Mucosa of descending colon (tissue), 3 donors: Measurements from ENCODE around the gene SNX13. TPM values are rescaled to one million over a fixed set of nuclear protein-coding genes. Genes with fewer than 3 reads are reported as not detected.

Source experiments
- ATAC-seq: fragments of 200-7000 bp; cut with Tn5 transposase; one replicate; pipeline ENCODE4 v1.9.1; 2020; ENCODE audit warnings: mild to moderate bottlenecking, moderate library complexity
- DNase-seq, 3 donors: peaks; one replicate each; pipeline ENCODE4 v3.0.0-alpha.2; 2020
- H3K36me3 ChIP-seq: fragments of 200-600 bp; one replicate; pipeline ENCODE4 v1.8.0; 2021; ENCODE audit warnings: low read depth, mild to moderate bottlenecking
- H3K4me1 ChIP-seq: fragments of 200-600 bp; one replicate; pipeline ENCODE4 v1.8.0; 2021; ENCODE audit warnings: low read depth, mild to moderate bottlenecking
- H3K4me3 ChIP-seq: fragments of 200-600 bp; one replicate; pipeline ENCODE4 v1.8.0; 2021; ENCODE audit warnings: mild to moderate bottlenecking
- H3K9me3 ChIP-seq: fragments of 200-600 bp; one replicate; pipeline ENCODE4 v1.8.0; 2021; ENCODE audit warnings: mild to moderate bottlenecking
- CTCF ChIP-seq: fragments of 200-600 bp; IDR thresholded peaks from one replicate; pipeline ENCODE4 v1.8.0; 2022; ENCODE audit warnings: antibody characterized with exemption, mild to moderate bottlenecking
- intact Hi-C, 2 donors: fragments of 100-400 bp; cut with DNase I in 1 of 2; cut with micrococcal nuclease in 1 of 2; formaldehyde crosslinking; loops; one replicate each; pipeline versions ENCODE4 v1.11.0 to v1.11.1; 2022; cut with DNase I, micrococcal nuclease
- total RNA-seq, 3 donors: library from RNA; stranded (reverse); fragmentation: NEBNext Ultra II Directional in 2 of 3; extraction: Animal tissue kit (Norgen Biotek cat#: 25700) in 2 of 3; gene quantifications; one replicate each; pipeline versions ENCODE4 v1.2.1 to v1.2.4, GENCODE V29; 2021 to 2023
- donor health status: DM: no; HTN: no; CAD: no; lungs with moderate emphysema.
- donor health status: DM: no; HTN: no; CAD: no.
- donor health status: DM: no; HTN: yes; CAD: no.

The SNX13 gene
- total RNA-seq, 3 donors from 2014 or later, result 72.2 to 89.4 (median 72.6) TPM

GRCh38 chr7:17985473-17986239 is 45.4 kb upstream of the SNX13 start:
- no peak for TF ChIP-seq CTCF
- DNase-seq (no peak), ATAC-seq (peak; percentile 46)
- Histone ChIP-seq H3K4me3 (no peak overlapping the region), H3K4me1 (peaks cover 25% of the 10 kb centered on the region), H3K9me3 (no peaks in the 10 kb centered on the region), H3K36me3 (no peaks in the 10 kb centered on the region)
- intact Hi-C loops, result no loop called here

GRCh38 chr7:17984288-17984687 is 44.0 kb upstream of the SNX13 start:
- Histone ChIP-seq H3K36me3 (no peaks in the 10 kb centered on the region), H3K4me3 (no peak overlapping the region), H3K4me1 (peaks cover 25% of the 10 kb centered on the region), H3K9me3 (no peaks in the 10 kb centered on the region)
- intact Hi-C loops, result no loop called here
- DNase-seq, result peak in 1 of 3 donors; percentile 42
- no peak for TF ChIP-seq CTCF
- peak; percentile 90 for ATAC-seq

- Histone ChIP-seq H3K36me3 (no peaks in the 10 kb centered on the region), H3K4me3 (no peak overlapping the region), H3K9me3 (no peaks in the 10 kb centered on the region), H3K4me1 (peaks cover 25% of the 10 kb centered on the region)
- TF ChIP-seq CTCF, result no peak
- DNase-seq (no peak), ATAC-seq (peak; percentile 57)
- intact Hi-C loops, result no loop called here
Measured at GRCh38 chr7:17983221-17984062, 43.1 kb upstream of the SNX13 start.

GRCh38 chr7:17976952-17977351 is 36.7 kb upstream of the SNX13 start:
- no peak overlapping the region for H3K4me3 ChIP-seq
- ATAC-seq (no peak), DNase-seq (no peak)
- no peak for TF ChIP-seq CTCF
- H3K36me3 ChIP-seq, result no peaks in the 10 kb centered on the region
- H3K9me3 ChIP-seq, result no peaks in the 10 kb centered on the region
- intact Hi-C loops, result no loop called here
- no peaks in the 10 kb centered on the region for H3K4me1 ChIP-seq

- intact Hi-C loops, result no loop called here
- Histone ChIP-seq H3K4me3 (no peak overlapping the region), H3K4me1 (no peaks in the 10 kb centered on the region), H3K9me3 (no peaks in the 10 kb centered on the region), H3K36me3 (no peaks in the 10 kb centered on the region)
- DNase-seq, result no peak
- no peak for ATAC-seq
- TF ChIP-seq CTCF, result no peak
Measured at GRCh38 chr7:17971411-17971810, 31.1 kb upstream of the SNX13 start.
